Type B pancreatic cell (in vitro differentiated cells): ENCODE results near the gene PTPRH. TPM values are rescaled to one million over a fixed set of nuclear protein-coding genes. Genes with fewer than 3 reads are reported as not detected.
A peak's percentile ranks its signal among the peaks of the same experiment; 100 is the strongest.

ENCODE experiments used
- DNase-seq: peaks from one replicate; pipeline ENCODE4 v3.0.0; 2021; ENCODE audit warnings: mixed read lengths; ENCODE audit not compliant: unreplicated experiment; ENCODE audit errors: extremely low spot score
- H3K27ac Mint-ChIP-seq: 2 replicates; pipeline ENCODE4 v1.8.0; 2021; ENCODE audit warnings: mild to moderate bottlenecking, mixed read lengths
- H3K27me3 Mint-ChIP-seq: 2 replicates; pipeline ENCODE4 v1.8.0; 2021; ENCODE audit warnings: mixed read lengths
- H3K36me3 Mint-ChIP-seq: 2 replicates; pipeline ENCODE4 v1.8.0; 2021; ENCODE audit warnings: mixed read lengths
- H3K4me1 Mint-ChIP-seq: one replicate; pipeline ENCODE4 v1.8.0; 2021; ENCODE audit warnings: mixed read lengths; ENCODE audit not compliant: unreplicated experiment
- H3K4me3 Mint-ChIP-seq: 2 replicates; pipeline ENCODE4 v1.8.0; 2021; ENCODE audit warnings: mild to moderate bottlenecking, mixed read lengths
- H3K9me3 Mint-ChIP-seq: 2 replicates; pipeline ENCODE4 v1.8.0; 2021; ENCODE audit warnings: mixed read lengths
- CTCF ChIP-seq: fragments of 200-600 bp; sonication (generic); conservative IDR thresholded peaks from 2 replicates; pipeline ENCODE4 v1.5.0; 2021; ENCODE audit warnings: antibody characterized with exemption, mild to moderate bottlenecking
- total RNA-seq: library from RNA; stranded (reverse); gene quantifications from 2 replicates; pipeline ENCODE4 v1.2.1, GENCODE V29; 2021; ENCODE audit warnings: low replicate concordance

PTPRH gene
- total RNA-seq, 1 donor from 2014 or later, result 4.3 TPM

GRCh38 chr19:55247621-55248099 lies 38.4 kb upstream of the PTPRH start:
- H3K27me3 Mint-ChIP-seq, result no peaks in the 10 kb centered on the region
- peaks cover 23% of the 10 kb centered on the region for H3K4me1 Mint-ChIP-seq
- no peak overlapping the region for H3K4me3 Mint-ChIP-seq
- H3K27ac Mint-ChIP-seq, result peak overlapping the region; percentile 75
- no peak for DNase-seq
- H3K9me3 Mint-ChIP-seq, result no peaks in the 10 kb centered on the region
- no peak for TF ChIP-seq CTCF
- peaks cover 2% of the 10 kb centered on the region for H3K36me3 Mint-ChIP-seq

DNA sequence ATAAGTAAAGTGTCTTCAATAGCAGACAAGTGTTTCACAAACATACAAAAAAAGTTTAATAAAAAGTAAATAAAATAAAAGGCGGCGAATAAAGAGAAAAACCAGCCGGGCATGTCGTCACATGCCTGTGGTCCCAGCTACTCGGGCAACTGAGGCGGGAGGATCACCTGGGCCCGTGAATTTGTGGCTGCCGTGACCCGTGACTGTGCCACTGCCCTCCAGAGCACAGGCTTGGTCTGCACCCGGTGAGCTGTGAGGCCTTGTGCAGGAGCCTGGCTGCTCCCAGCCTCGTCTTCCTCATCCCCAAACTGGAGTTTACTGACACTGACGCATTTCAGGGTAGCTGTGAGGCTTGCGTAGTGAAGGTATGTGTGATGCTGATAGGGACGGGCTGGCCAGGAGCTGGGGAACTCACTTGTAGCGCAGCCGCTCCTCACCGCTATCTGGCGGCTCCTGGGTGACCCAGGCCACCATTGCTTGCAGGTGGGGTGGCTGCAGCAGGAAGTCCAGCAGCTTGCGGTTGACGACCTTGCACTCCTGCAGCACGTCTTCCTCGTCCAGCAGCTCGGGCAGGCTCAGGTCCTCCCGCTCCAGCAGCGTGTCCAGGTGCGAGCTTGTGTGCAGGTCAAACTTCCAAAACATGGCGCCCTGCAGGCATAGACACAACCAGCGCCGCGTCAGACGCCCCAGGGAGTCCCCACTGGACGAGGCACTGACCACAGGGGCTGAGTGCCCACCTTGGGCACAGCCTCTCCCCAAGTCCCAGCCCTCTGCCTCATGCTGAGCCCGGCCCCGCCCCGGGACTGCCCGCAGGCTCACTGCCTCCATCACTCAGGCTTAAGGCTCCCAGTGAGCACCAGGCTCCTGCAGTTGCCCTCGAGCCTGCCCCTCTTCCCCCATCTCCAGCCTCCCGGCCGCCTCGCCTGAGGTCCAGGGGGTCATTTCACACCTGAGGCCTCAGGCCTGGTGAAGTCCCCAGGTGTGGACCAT lies 37.5 kb upstream of the PTPRH start:
- peaks cover 22% of the 10 kb centered on the region for H3K4me1 Mint-ChIP-seq
- H3K27me3 Mint-ChIP-seq, result no peaks in the 10 kb centered on the region
- TF ChIP-seq CTCF, result no peak
- no peaks in the 10 kb centered on the region for H3K9me3 Mint-ChIP-seq
- no peak overlapping the region for H3K27ac Mint-ChIP-seq
- no peak for DNase-seq
- H3K36me3 Mint-ChIP-seq, result peaks cover 4% of the 10 kb centered on the region
- no peak overlapping the region for H3K4me3 Mint-ChIP-seq

DNA sequence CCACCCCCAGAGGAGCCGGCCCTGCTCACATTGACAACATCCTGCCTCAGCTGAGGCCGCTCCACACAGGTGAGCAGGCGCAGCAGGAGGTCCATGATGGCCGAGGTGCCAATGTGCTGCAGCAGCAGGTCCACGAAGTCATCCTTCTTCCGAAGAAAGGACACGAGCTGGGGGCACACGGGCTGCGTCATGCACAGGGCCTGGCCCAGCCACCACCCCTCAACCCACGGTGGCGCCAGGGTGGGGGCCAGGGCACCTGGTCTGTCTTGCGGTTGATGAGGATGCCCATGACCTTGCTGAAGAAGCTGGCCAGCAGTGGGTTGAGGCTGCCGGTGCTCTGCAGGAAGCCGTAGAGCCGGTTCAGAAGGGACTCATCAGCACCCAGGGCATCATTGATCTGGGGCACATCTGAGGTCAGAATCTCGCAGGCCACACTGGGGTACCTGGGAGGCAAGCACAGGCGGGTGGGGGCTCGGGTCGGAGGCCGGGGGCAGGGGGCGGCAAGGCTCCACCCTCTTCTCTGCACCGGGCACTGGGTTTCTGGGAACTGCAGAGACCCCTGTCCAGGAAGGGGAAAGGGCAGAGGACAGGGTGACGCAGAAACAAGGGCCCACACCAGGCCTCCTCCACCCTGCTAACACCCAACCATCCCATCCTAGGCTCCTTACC lies 36.1 kb upstream of the PTPRH start:
- no peak for TF ChIP-seq CTCF
- Mint-ChIP-seq H3K27me3 (no peaks in the 10 kb centered on the region), H3K27ac (no peak overlapping the region), H3K36me3 (peaks cover 4% of the 10 kb centered on the region), H3K9me3 (no peaks in the 10 kb centered on the region), H3K4me1 (peaks cover 10% of the 10 kb centered on the region), H3K4me3 (no peak overlapping the region)
- DNase-seq, result no peak

DNA sequence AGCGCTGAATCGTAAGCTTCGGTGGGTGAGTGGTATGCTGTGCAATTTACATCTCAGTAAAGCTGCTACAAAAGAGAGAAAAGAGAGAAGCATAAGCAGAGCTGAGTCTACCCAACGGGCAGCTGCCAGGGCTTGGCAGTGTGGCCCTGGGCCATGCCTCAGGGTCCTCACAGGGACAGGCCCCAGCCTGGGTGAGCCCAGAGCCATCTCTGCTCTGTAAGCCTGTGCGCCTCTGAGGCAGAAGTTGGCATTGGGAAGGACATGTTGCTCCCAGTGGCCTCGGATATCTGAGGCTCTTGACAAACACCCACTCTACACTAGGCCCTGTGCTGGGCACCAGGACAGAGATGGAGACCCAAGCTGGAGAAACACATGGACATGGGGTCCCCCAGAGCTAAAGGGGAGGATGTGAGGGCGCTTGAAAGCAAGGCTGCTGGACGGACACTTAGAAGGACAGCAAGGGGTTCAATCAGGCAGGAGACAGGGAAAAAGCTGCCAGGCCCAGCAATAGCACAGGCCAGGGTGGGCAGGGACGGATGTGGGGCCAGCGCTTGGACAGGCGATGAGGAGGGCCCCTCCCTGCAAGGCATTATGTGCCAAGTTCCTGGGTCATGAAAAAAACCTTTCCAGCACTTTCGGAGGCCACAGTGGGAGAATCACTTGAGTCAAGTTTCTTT lies 34.8 kb upstream of the PTPRH start:
- Mint-ChIP-seq H3K9me3 (no peaks in the 10 kb centered on the region), H3K4me1 (peaks cover 10% of the 10 kb centered on the region), H3K27me3 (no peaks in the 10 kb centered on the region), H3K4me3 (no peak overlapping the region), H3K36me3 (peaks cover 4% of the 10 kb centered on the region), H3K27ac (no peak overlapping the region)
- DNase-seq, result no peak
- TF ChIP-seq CTCF, result no peak

DNA sequence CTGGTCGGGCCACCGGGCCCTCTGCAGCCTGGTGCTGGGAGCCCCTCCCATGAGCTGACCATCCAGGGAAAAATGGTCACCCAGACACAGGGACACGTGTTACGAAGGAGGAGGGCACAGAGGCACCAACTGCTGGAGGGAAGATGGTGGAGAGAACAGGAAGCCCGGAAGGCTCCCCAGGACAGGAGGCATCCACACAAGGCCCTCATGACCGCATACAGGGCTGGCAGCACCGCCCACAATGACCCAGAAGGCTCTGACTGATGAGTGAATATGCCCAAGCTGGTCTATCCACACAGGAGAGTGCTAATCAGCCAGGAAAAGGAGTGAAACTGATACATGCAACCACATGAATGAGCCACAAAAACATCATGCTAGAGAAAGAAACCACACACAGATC lies 33.2 kb upstream of the PTPRH start:
- Mint-ChIP-seq H3K27ac (no peak overlapping the region), H3K9me3 (no peaks in the 10 kb centered on the region), H3K27me3 (no peaks in the 10 kb centered on the region), H3K4me3 (no peak overlapping the region), H3K36me3 (peaks cover 5% of the 10 kb centered on the region), H3K4me1 (no peaks in the 10 kb centered on the region)
- no peak for TF ChIP-seq CTCF
- DNase-seq, result no peak
